IPS-18a (cell line): ENCODE measurements around the gene HDGFL2.

ENCODE experiments used
- H3K27ac ChIP-seq: one replicate; pipeline ENCODE4 v1.5.1; 2013; ENCODE audit warnings: low read length
- H3K27me3 ChIP-seq: one replicate; pipeline ENCODE4 v1.6.1; 2013; ENCODE audit warnings: mild to moderate bottlenecking, low read length; ENCODE audit not compliant: control insufficient read depth, insufficient read depth
- H3K36me3 ChIP-seq: one replicate; pipeline ENCODE4 v1.6.1; 2013; ENCODE audit warnings: low read depth, low read length; ENCODE audit not compliant: control insufficient read depth
- H3K4me1 ChIP-seq: one replicate; pipeline ENCODE4 v1.6.1; 2013; ENCODE audit warnings: low read depth, low read length; ENCODE audit not compliant: control insufficient read depth
- H3K4me3 ChIP-seq: one replicate; pipeline ENCODE4 v1.5.1; 2013; ENCODE audit warnings: low read length
- H3K9ac ChIP-seq: one replicate; pipeline ENCODE4 v1.6.1; 2013; ENCODE audit warnings: mild to moderate bottlenecking, low read length, moderate library complexity
- H3K9me3 ChIP-seq: one replicate; pipeline ENCODE4 v1.6.1; 2013; ENCODE audit warnings: low read depth, low read length; ENCODE audit not compliant: control insufficient read depth

HDGFL2 gene

GRCh38 chr19:4504891-4505569 lies 32.9 kb downstream of the HDGFL2 start:
- Histone ChIP-seq H3K4me1 (no peaks in the 10 kb centered on the region), H3K4me3 (no peak overlapping the region)

GRCh38 chr19:4505570-4506448 lies 33.7 kb downstream of the HDGFL2 start:
- peaks cover 6% of the 10 kb centered on the region for H3K27me3 ChIP-seq
- no peaks in the 10 kb centered on the region for H3K4me1 ChIP-seq
- H3K27ac ChIP-seq = no peak overlapping the region
- H3K9ac ChIP-seq = no peak overlapping the region
- no peak overlapping the region for H3K4me3 ChIP-seq
- no peaks in the 10 kb centered on the region for H3K9me3 ChIP-seq
- peaks cover 21% of the 10 kb centered on the region for H3K36me3 ChIP-seq

More at GRCh38 chr19:4504891-4505569, 32.9 kb downstream of the HDGFL2 start:
- Histone ChIP-seq H3K9ac (no peak overlapping the region), H3K27me3 (no peaks in the 10 kb centered on the region), H3K36me3 (peaks cover 24% of the 10 kb centered on the region), H3K9me3 (no peaks in the 10 kb centered on the region), H3K27ac (no peak overlapping the region)

GRCh38 chr19:4506449-4507149 lies 34.5 kb downstream of the HDGFL2 start:
- H3K27ac ChIP-seq = no peak overlapping the region
- no peak overlapping the region for H3K9ac ChIP-seq
- no peaks in the 10 kb centered on the region for H3K9me3 ChIP-seq
- no peak overlapping the region for H3K4me3 ChIP-seq
- H3K36me3 ChIP-seq = peaks cover 13% of the 10 kb centered on the region
- no peaks in the 10 kb centered on the region for H3K4me1 ChIP-seq
- H3K27me3 ChIP-seq = peaks cover 14% of the 10 kb centered on the region

GRCh38 chr19:4507150-4507452 lies 35.0 kb downstream of the HDGFL2 start:
- no peak overlapping the region for H3K9ac ChIP-seq

GRCh38 chr19:4507804-4508203 lies 35.7 kb downstream of the HDGFL2 start:
- no peaks in the 10 kb centered on the region for H3K4me1 ChIP-seq
- H3K4me3 ChIP-seq = no peak overlapping the region
- H3K27me3 ChIP-seq = peaks cover 25% of the 10 kb centered on the region
- no peak overlapping the region for H3K9ac ChIP-seq
- no peak overlapping the region for H3K27ac ChIP-seq
- H3K36me3 ChIP-seq = peaks cover 5% of the 10 kb centered on the region
- H3K9me3 ChIP-seq = no peaks in the 10 kb centered on the region

More at GRCh38 chr19:4507150-4507452, 35.0 kb downstream of the HDGFL2 start:
- Histone ChIP-seq H3K4me3 (no peak overlapping the region), H3K9me3 (no peaks in the 10 kb centered on the region), H3K27me3 (peaks cover 19% of the 10 kb centered on the region), H3K27ac (no peak overlapping the region), H3K36me3 (peaks cover 12% of the 10 kb centered on the region), H3K4me1 (no peaks in the 10 kb centered on the region)

- Histone ChIP-seq H3K27ac (no peak overlapping the region), H3K36me3 (peaks cover 3% of the 10 kb centered on the region), H3K4me1 (no peaks in the 10 kb centered on the region), H3K9ac (no peak overlapping the region), H3K9me3 (no peaks in the 10 kb centered on the region), H3K4me3 (no peak overlapping the region), H3K27me3 (peaks cover 33% of the 10 kb centered on the region)
Measured at GRCh38 chr19:4508698-4509097, 36.6 kb downstream of the HDGFL2 start.

- Histone ChIP-seq H3K27ac (no peak overlapping the region), H3K9me3 (no peaks in the 10 kb centered on the region), H3K4me1 (no peaks in the 10 kb centered on the region), H3K27me3 (peaks cover 45% of the 10 kb centered on the region), H3K36me3 (no peaks in the 10 kb centered on the region), H3K9ac (no peak overlapping the region), H3K4me3 (no peak overlapping the region)
Measured at GRCh38 chr19:4510435-4511255, 38.5 kb downstream of the HDGFL2 start.

GRCh38 chr19:4511300-4512054 lies 39.4 kb downstream of the HDGFL2 start:
- Histone ChIP-seq H3K4me3 (no peak overlapping the region), H3K9ac (no peak overlapping the region), H3K27me3 (peaks cover 52% of the 10 kb centered on the region), H3K4me1 (no peaks in the 10 kb centered on the region), H3K36me3 (no peaks in the 10 kb centered on the region), H3K9me3 (no peaks in the 10 kb centered on the region), H3K27ac (no peak overlapping the region)

GRCh38 chr19:4512070-4512469 lies 40.0 kb downstream of the HDGFL2 start:
- Histone ChIP-seq H3K4me3 (no peak overlapping the region), H3K9me3 (no peaks in the 10 kb centered on the region), H3K27me3 (peaks cover 52% of the 10 kb centered on the region), H3K27ac (no peak overlapping the region), H3K9ac (no peak overlapping the region), H3K4me1 (no peaks in the 10 kb centered on the region), H3K36me3 (no peaks in the 10 kb centered on the region)

- H3K27me3 ChIP-seq = peaks cover 52% of the 10 kb centered on the region
- no peak overlapping the region for H3K4me3 ChIP-seq
- no peaks in the 10 kb centered on the region for H3K9me3 ChIP-seq
- H3K9ac ChIP-seq = no peak overlapping the region
- H3K27ac ChIP-seq = no peak overlapping the region
- H3K4me1 ChIP-seq = no peaks in the 10 kb centered on the region
- H3K36me3 ChIP-seq = no peaks in the 10 kb centered on the region
Measured at GRCh38 chr19:4513248-4513647, 41.2 kb downstream of the HDGFL2 start.
